GM12874 (cell line): ENCODE measurements around the gene SREBF2.

Experiments
- CTCF ChIP-seq: IDR thresholded peaks from 2 replicates; pipeline ENCODE4 v1.5.1; 2011; ENCODE audit warnings: low read depth, mild to moderate bottlenecking, control low read depth, low read length, moderate library complexity; ENCODE audit not compliant: insufficient read depth

SREBF2 gene

GRCh38 chr22:41917375-41917902 is 84.5 kb downstream of the SREBF2 start:
- no peak for TF ChIP-seq CTCF

- TF ChIP-seq CTCF = no peak
These were observed 85.2 kb downstream of the SREBF2 start for GRCh38 chr22:41917903-41918791.

- TF ChIP-seq CTCF = no peak
These were observed 86.7 kb downstream of the SREBF2 start for GRCh38 chr22:41919357-41920224.

GRCh38 chr22:41920271-41920976 is 87.5 kb downstream of the SREBF2 start:
- no peak for TF ChIP-seq CTCF

GRCh38 chr22:41922328-41922727 is 89.4 kb downstream of the SREBF2 start:
- TF ChIP-seq CTCF = no peak

GRCh38 chr22:41922940-41923594 is 90.2 kb downstream of the SREBF2 start:
- TF ChIP-seq CTCF = no peak
